Activated CD8-positive, alpha-beta T cell treated with anti-CD3 and anti-CD28 coated beads for 36 hours (primary cell): ENCODE measurements around the gene OLAH. TPM values are rescaled to one million over a fixed set of nuclear protein-coding genes. Genes with fewer than 3 reads are reported as not detected.

ENCODE experiments used
- ATAC-seq: fragments of 200-7000 bp; cut with Tn5 transposase; one replicate; pipeline ENCODE4 v1.10.0; 2021; ENCODE audit warnings: mild to moderate bottlenecking, moderate library complexity
- CTCF ChIA-PET: fragments of 350-600 bp; sonication (Branson Sonifier 250); formaldehyde crosslinking; loops from one replicate; lab custom pipeline; 2021; ENCODE audit warnings: antibody characterized with exemption; lab: Charles Lee
- POLR2A ChIA-PET: fragments of 350-600 bp; sonication (Branson Sonifier 250); formaldehyde crosslinking; loops from one replicate; lab custom pipeline; 2021; ENCODE audit warnings: antibody characterized with exemption; lab: Charles Lee
- DNase-seq: peaks from one replicate; pipeline ENCODE4 v3.0.0-alpha.2; 2020
- H3K27ac Mint-ChIP-seq: one replicate; pipeline ENCODE4 v1.8.0; 2021; ENCODE audit warnings: mild to moderate bottlenecking, mixed read lengths
- H3K27me3 Mint-ChIP-seq: one replicate; pipeline ENCODE4 v1.8.0; 2021; ENCODE audit warnings: mixed read lengths
- H3K36me3 Mint-ChIP-seq: one replicate; pipeline ENCODE4 v1.8.0; 2021; ENCODE audit warnings: low read depth, mixed read lengths
- H3K4me1 Mint-ChIP-seq: one replicate; pipeline ENCODE4 v1.8.0; 2021; ENCODE audit warnings: low read depth, mixed read lengths
- H3K4me3 Mint-ChIP-seq: one replicate; pipeline ENCODE4 v1.8.0; 2021; ENCODE audit warnings: mild to moderate bottlenecking, moderate library complexity, mixed read lengths
- H3K9me3 Mint-ChIP-seq: one replicate; pipeline ENCODE4 v1.8.0; 2021; ENCODE audit warnings: mixed read lengths
- CTCF ChIP-seq: fragments of 200-600 bp; IDR thresholded peaks from one replicate; pipeline ENCODE4 v1.8.0; 2022; ENCODE audit warnings: antibody characterized with exemption, mild to moderate bottlenecking
- intact Hi-C: fragments of 100-400 bp; cut with micrococcal nuclease; formaldehyde crosslinking; loops from one replicate; pipeline ENCODE4 v1.10.0; 2022
- total RNA-seq, 2 experiments: library from RNA; stranded (reverse); gene quantifications; one replicate each; pipeline ENCODE4 v1.2.3, GENCODE V29; 2021

The OLAH gene
- total RNA-seq, 2 experiments from 2014 or later = 0.32 to 0.63 TPM

- TF ChIP-seq CTCF = no peak
- CTCF ChIA-PET = interaction anchor here (1.3 to 3.3 kb wide), 2 partner anchors 15 to 46 kb away, joined by 4 to 11 read pairs; partner anchors contain the start of gene NMT2
Measured at GRCh38 chr10:15121707-15122106, 78.0 kb downstream of the OLAH start.

GRCh38 chr10:15122477-15123030 is 78.8 kb downstream of the OLAH start:
- no peak for TF ChIP-seq CTCF
- CTCF ChIA-PET = interaction anchor here (3.3 kb wide), 1 partner anchor 45 kb away, joined by 11 read pairs; the partner anchor contains the start of gene NMT2
- DNase-seq (peak; percentile 41), ATAC-seq (peak; percentile 81)
- Mint-ChIP-seq H3K9me3 (no peaks in the 10 kb centered on the region), H3K4me3 (peak overlapping the region; percentile 26), H3K36me3 (peaks cover 47% of the 10 kb centered on the region), H3K4me1 (peaks cover 28% of the 10 kb centered on the region), H3K27ac (peak overlapping the region; percentile 87), H3K27me3 (no peaks in the 10 kb centered on the region)
- POLR2A ChIA-PET = interaction anchor here (0.6 to 1.7 kb wide), 7 partner anchors 10 to 244 kb away, joined by 3 to 6 read pairs (median 3); partner anchors contain the start of gene SUV39H2
- intact Hi-C loops = no loop called here

More at GRCh38 chr10:15121707-15122106, 78.0 kb downstream of the OLAH start:
- intact Hi-C loops = no loop called here
- no peaks in the 10 kb centered on the region for H3K27me3 Mint-ChIP-seq
- H3K4me3 Mint-ChIP-seq = no peak overlapping the region
- DNase-seq = no peak
- H3K36me3 Mint-ChIP-seq = peaks cover 46% of the 10 kb centered on the region
- POLR2A ChIA-PET = interaction anchor here (0.6 to 1.7 kb wide), 3 partner anchors 10 to 18 kb away, joined by 3 to 5 read pairs (median 3); no protein-coding TSS in a partner anchor
- H3K4me1 Mint-ChIP-seq = peaks cover 28% of the 10 kb centered on the region
- no peak overlapping the region for H3K27ac Mint-ChIP-seq
- no peak for ATAC-seq
- H3K9me3 Mint-ChIP-seq = no peaks in the 10 kb centered on the region

Other genes starting within 250 kb of the OLAH start
- 1 to 10 TPM; 1.5 to 1.8 TPM for gene CDNF, start 205.9 kb upstream of the OLAH start, total RNA-seq
- gene HSPA14, start 205.6 kb upstream of the OLAH start, total RNA-seq = 10 to 100 TPM; 36.1 to 36.7 TPM
- 10 to 100 TPM; 22.5 to 23.9 TPM for gene MSANTD7, start 205.6 kb upstream of the OLAH start, total RNA-seq
- 10 to 100 TPM; 40.9 to 45.8 TPM for gene SUV39H2, start 165.1 kb upstream of the OLAH start, total RNA-seq
- 10 to 100 TPM; 15.0 to 17.5 TPM for gene DCLRE1C, start 89.8 kb upstream of the OLAH start, total RNA-seq
- gene MEIG1, start 84.6 kb upstream of the OLAH start, total RNA-seq = under 1 TPM in 1 of 2 experiments, not detected in 1; 0.79 TPM
- 1 to 10 TPM; 1.6 to 2.0 TPM for gene ACBD7, start 44.8 kb downstream of the OLAH start, total RNA-seq
- gene RPP38, start 53.4 kb downstream of the OLAH start, total RNA-seq = 10 to 100 TPM; 16.2 to 24.2 TPM
- gene NMT2, start 124.8 kb downstream of the OLAH start, total RNA-seq = 10 to 100 TPM; 15.9 to 16.2 TPM